ENCODE measurements around the gene KCNJ8.

- no peak for TF ChIP-seq CTCF (IDR thresholded peaks at IDR 0.05)
- no peak for TF ChIP-seq POLR2A (IDR thresholded peaks at IDR 0.05)
Measured at GRCh38 chr12:21751517-21751916, 23.0 kb downstream of the KCNJ8 start.

Measured in thyroid gland (tissue), 4 donors.